ENCODE data around the gene CAMK1D.

DNA sequence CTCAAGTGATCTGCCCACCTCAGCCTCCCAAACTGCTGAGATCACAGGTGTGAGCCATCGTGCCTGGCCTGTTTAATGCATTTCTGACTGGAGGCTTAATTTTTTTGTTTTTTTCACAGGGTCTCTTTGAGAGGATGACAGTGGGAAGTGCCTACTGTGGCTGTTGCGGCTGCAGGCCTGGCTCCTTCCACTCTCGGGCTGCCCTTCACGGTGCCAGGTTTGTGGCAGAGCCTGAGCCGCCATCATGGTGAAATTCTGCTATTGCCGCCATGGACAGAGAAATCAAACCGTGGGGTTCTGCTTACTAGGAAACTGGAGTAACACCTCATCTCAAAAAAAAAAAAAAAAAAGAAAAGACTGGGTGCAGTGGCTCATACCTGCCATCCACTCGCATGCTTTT, 142.7 kb downstream of the CAMK1D start:
- TF ChIP-seq, protein P1, sequence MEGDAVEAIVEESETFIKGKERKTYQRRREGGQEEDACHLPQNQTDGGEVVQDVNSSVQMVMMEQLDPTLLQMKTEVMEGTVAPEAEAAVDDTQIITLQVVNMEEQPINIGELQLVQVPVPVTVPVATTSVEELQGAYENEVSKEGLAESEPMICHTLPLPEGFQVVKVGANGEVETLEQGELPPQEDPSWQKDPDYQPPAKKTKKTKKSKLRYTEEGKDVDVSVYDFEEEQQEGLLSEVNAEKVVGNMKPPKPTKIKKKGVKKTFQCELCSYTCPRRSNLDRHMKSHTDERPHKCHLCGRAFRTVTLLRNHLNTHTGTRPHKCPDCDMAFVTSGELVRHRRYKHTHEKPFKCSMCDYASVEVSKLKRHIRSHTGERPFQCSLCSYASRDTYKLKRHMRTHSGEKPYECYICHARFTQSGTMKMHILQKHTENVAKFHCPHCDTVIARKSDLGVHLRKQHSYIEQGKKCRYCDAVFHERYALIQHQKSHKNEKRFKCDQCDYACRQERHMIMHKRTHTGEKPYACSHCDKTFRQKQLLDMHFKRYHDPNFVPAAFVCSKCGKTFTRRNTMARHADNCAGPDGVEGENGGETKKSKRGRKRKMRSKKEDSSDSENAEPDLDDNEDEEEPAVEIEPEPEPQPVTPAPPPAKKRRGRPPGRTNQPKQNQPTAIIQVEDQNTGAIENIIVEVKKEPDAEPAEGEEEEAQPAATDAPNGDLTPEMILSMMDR (IDR thresholded peaks at IDR 0.05; ENCODE audit: control extremely low read depth in 1 of 3, insufficient read depth in 1 of 3, low read depth in 1 of 3, low read length in 3 of 3) = no peak
- TF ChIP-seq SP1 (IDR thresholded peaks at IDR 0.05; ENCODE audit: low read depth, low read length) = no peak
- no peak for TF ChIP-seq RXRA (IDR thresholded peaks at IDR 0.05; ENCODE audit: insufficient read depth, low read depth, low read length)
- TF ChIP-seq EZH2 (IDR thresholded peaks at IDR 0.05; ENCODE audit: low read depth, low read length, severe bottlenecking) = no peak
- TF ChIP-seq, protein P2, sequence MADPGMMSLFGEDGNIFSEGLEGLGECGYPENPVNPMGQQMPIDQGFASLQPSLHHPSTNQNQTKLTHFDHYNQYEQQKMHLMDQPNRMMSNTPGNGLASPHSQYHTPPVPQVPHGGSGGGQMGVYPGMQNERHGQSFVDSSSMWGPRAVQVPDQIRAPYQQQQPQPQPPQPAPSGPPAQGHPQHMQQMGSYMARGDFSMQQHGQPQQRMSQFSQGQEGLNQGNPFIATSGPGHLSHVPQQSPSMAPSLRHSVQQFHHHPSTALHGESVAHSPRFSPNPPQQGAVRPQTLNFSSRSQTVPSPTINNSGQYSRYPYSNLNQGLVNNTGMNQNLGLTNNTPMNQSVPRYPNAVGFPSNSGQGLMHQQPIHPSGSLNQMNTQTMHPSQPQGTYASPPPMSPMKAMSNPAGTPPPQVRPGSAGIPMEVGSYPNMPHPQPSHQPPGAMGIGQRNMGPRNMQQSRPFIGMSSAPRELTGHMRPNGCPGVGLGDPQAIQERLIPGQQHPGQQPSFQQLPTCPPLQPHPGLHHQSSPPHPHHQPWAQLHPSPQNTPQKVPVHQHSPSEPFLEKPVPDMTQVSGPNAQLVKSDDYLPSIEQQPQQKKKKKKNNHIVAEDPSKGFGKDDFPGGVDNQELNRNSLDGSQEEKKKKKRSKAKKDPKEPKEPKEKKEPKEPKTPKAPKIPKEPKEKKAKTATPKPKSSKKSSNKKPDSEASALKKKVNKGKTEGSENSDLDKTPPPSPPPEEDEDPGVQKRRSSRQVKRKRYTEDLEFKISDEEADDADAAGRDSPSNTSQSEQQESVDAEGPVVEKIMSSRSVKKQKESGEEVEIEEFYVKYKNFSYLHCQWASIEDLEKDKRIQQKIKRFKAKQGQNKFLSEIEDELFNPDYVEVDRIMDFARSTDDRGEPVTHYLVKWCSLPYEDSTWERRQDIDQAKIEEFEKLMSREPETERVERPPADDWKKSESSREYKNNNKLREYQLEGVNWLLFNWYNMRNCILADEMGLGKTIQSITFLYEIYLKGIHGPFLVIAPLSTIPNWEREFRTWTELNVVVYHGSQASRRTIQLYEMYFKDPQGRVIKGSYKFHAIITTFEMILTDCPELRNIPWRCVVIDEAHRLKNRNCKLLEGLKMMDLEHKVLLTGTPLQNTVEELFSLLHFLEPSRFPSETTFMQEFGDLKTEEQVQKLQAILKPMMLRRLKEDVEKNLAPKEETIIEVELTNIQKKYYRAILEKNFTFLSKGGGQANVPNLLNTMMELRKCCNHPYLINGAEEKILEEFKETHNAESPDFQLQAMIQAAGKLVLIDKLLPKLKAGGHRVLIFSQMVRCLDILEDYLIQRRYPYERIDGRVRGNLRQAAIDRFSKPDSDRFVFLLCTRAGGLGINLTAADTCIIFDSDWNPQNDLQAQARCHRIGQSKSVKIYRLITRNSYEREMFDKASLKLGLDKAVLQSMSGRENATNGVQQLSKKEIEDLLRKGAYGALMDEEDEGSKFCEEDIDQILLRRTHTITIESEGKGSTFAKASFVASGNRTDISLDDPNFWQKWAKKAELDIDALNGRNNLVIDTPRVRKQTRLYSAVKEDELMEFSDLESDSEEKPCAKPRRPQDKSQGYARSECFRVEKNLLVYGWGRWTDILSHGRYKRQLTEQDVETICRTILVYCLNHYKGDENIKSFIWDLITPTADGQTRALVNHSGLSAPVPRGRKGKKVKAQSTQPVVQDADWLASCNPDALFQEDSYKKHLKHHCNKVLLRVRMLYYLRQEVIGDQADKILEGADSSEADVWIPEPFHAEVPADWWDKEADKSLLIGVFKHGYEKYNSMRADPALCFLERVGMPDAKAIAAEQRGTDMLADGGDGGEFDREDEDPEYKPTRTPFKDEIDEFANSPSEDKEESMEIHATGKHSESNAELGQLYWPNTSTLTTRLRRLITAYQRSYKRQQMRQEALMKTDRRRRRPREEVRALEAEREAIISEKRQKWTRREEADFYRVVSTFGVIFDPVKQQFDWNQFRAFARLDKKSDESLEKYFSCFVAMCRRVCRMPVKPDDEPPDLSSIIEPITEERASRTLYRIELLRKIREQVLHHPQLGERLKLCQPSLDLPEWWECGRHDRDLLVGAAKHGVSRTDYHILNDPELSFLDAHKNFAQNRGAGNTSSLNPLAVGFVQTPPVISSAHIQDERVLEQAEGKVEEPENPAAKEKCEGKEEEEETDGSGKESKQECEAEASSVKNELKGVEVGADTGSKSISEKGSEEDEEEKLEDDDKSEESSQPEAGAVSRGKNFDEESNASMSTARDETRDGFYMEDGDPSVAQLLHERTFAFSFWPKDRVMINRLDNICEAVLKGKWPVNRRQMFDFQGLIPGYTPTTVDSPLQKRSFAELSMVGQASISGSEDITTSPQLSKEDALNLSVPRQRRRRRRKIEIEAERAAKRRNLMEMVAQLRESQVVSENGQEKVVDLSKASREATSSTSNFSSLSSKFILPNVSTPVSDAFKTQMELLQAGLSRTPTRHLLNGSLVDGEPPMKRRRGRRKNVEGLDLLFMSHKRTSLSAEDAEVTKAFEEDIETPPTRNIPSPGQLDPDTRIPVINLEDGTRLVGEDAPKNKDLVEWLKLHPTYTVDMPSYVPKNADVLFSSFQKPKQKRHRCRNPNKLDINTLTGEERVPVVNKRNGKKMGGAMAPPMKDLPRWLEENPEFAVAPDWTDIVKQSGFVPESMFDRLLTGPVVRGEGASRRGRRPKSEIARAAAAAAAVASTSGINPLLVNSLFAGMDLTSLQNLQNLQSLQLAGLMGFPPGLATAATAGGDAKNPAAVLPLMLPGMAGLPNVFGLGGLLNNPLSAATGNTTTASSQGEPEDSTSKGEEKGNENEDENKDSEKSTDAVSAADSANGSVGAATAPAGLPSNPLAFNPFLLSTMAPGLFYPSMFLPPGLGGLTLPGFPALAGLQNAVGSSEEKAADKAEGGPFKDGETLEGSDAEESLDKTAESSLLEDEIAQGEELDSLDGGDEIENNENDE (IDR thresholded peaks at IDR 0.05; ENCODE audit: insufficient replicate concordance, low read length) = no peak
- no peak for TF ChIP-seq SP4 (IDR thresholded peaks at IDR 0.05; ENCODE audit: low read length)
- no peak for TF ChIP-seq ASH2L (IDR thresholded peaks at IDR 0.05; ENCODE audit: low read length)
- TF ChIP-seq JUN (IDR thresholded peaks at IDR 0.05; ENCODE audit: low read depth, low read length) = no peak
- no peak for TF ChIP-seq CBX8 (IDR thresholded peaks at IDR 0.05; ENCODE audit: borderline replicate concordance, low read depth, low read length)
- no peak for TF ChIP-seq CEBPB (IDR thresholded peaks at IDR 0.05; ENCODE audit: low read depth, low read length)
- TF ChIP-seq MAFK (IDR thresholded peaks at IDR 0.05; ENCODE audit: low read depth, low read length) = no peak
- no peak for TF ChIP-seq POLR2A (IDR thresholded peaks at IDR 0.05; ENCODE audit: control extremely low read depth in 1 of 2, low read depth in 2 of 2, low read length in 2 of 2)
- TF ChIP-seq, protein P3, sequence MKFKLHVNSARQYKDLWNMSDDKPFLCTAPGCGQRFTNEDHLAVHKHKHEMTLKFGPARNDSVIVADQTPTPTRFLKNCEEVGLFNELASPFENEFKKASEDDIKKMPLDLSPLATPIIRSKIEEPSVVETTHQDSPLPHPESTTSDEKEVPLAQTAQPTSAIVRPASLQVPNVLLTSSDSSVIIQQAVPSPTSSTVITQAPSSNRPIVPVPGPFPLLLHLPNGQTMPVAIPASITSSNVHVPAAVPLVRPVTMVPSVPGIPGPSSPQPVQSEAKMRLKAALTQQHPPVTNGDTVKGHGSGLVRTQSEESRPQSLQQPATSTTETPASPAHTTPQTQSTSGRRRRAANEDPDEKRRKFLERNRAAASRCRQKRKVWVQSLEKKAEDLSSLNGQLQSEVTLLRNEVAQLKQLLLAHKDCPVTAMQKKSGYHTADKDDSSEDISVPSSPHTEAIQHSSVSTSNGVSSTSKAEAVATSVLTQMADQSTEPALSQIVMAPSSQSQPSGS (IDR thresholded peaks at IDR 0.05; ENCODE audit: low read length) = no peak

All from H1 (cell line).